ENCODE data around the gene POLR1E.
"Not testable (repeated sequence)": the region's sequence is repeated elsewhere in the genome, so short reads cannot be mapped to it uniquely, and the experiment has no call there.

POLR1E gene

GRCh38 chr9:37511016-37512010 is 25.6 kb downstream of the POLR1E start:
- H3F3A ChIP-seq (ENCODE audit: low read depth) = no peaks in the 10 kb centered on the region
- H4K20me1 ChIP-seq (ENCODE audit: insufficient read depth, low read length, poor library complexity, severe bottlenecking) = no peaks in the 10 kb centered on the region
- peaks cover under 1% of the 10 kb centered on the region; the same call in 1 of the 2 replicates for H3K36me3 ChIP-seq (ENCODE audit: insufficient read depth, low read length)
- no peaks in the 10 kb centered on the region for H3K27me3 ChIP-seq (ENCODE audit: insufficient read depth, low read length, poor library complexity, severe bottlenecking)
- H3K4me2 ChIP-seq (ENCODE audit: low read depth, low read length, poor library complexity, severe bottlenecking) = no peak overlapping the region
- H3K9me3 ChIP-seq (ENCODE audit: insufficient read depth, low read depth, low read length) = no peaks in the 10 kb centered on the region
- no peak overlapping the region for H3K9ac ChIP-seq (ENCODE audit: low read depth, low read length, poor library complexity, severe bottlenecking)
- no peaks in the 10 kb centered on the region for H3K79me2 ChIP-seq (ENCODE audit: insufficient read depth, low read length)
- no peaks in the 10 kb centered on the region for H3K9me2 ChIP-seq (replicated peaks; ENCODE audit: low read depth, low read length)
- H3K4me3 ChIP-seq (ENCODE audit: low read length, poor library complexity, severe bottlenecking) = no peak overlapping the region
- no peak overlapping the region for H2AFZ ChIP-seq (ENCODE audit: low read length)
- TF ChIP-seq EZH2phosphoT487 (IDR thresholded peaks at IDR 0.05; ENCODE audit: borderline replicate concordance) (no peak), CTCF (conservative IDR thresholded peaks at IDR 0.05; ENCODE audit: low read length) (no peak; the same call in 1 of the 2 replicates)
- H3K4me1 ChIP-seq (ENCODE audit: insufficient read depth, low read length, poor library complexity, severe bottlenecking) = no peaks in the 10 kb centered on the region

- H3K4me2 ChIP-seq (ENCODE audit: low read depth, low read length, poor library complexity, severe bottlenecking) = no peak overlapping the region
- no peak for TF ChIP-seq CTCF (conservative IDR thresholded peaks at IDR 0.05; ENCODE audit: low read length)
- no peak for TF ChIP-seq EZH2phosphoT487 (IDR thresholded peaks at IDR 0.05; ENCODE audit: borderline replicate concordance)
- no peaks in the 10 kb centered on the region; the same call in 1 of the 2 replicates for H3K36me3 ChIP-seq (ENCODE audit: insufficient read depth, low read length)
Measured at GRCh38 chr9:37512437-37512836, 26.7 kb downstream of the POLR1E start.

GRCh38 chr9:37514415-37514814 is 28.7 kb downstream of the POLR1E start:
- H4K20me1 ChIP-seq (ENCODE audit: insufficient read depth, low read length, poor library complexity, severe bottlenecking); H2AFZ ChIP-seq (ENCODE audit: low read length); H3K9me3 ChIP-seq (ENCODE audit: insufficient read depth, low read depth, low read length); H3K4me1 ChIP-seq (ENCODE audit: insufficient read depth, low read length, poor library complexity, severe bottlenecking); H3K27me3 ChIP-seq (ENCODE audit: insufficient read depth, low read length, poor library complexity, severe bottlenecking); H3K4me2 ChIP-seq (ENCODE audit: low read depth, low read length, poor library complexity, severe bottlenecking); H3F3A ChIP-seq (ENCODE audit: low read depth); H3K9me2 ChIP-seq (replicated peaks; ENCODE audit: low read depth, low read length); H3K79me2 ChIP-seq (ENCODE audit: insufficient read depth, low read length); H3K9ac ChIP-seq (ENCODE audit: low read depth, low read length, poor library complexity, severe bottlenecking); H3K4me3 ChIP-seq (ENCODE audit: low read length, poor library complexity, severe bottlenecking); H3K36me3 ChIP-seq (ENCODE audit: insufficient read depth, low read length): not testable (repeated sequence)

More at GRCh38 chr9:37512437-37512836, 26.7 kb downstream of the POLR1E start:
- H3K4me1 ChIP-seq (ENCODE audit: insufficient read depth, low read length, poor library complexity, severe bottlenecking) = no peaks in the 10 kb centered on the region
- H4K20me1 ChIP-seq (ENCODE audit: insufficient read depth, low read length, poor library complexity, severe bottlenecking) = no peaks in the 10 kb centered on the region
- no peaks in the 10 kb centered on the region for H3K9me3 ChIP-seq (ENCODE audit: insufficient read depth, low read depth, low read length)
- no peaks in the 10 kb centered on the region for H3K79me2 ChIP-seq (ENCODE audit: insufficient read depth, low read length)
- no peaks in the 10 kb centered on the region for H3K27me3 ChIP-seq (ENCODE audit: insufficient read depth, low read length, poor library complexity, severe bottlenecking)
- H3K9me2 ChIP-seq (replicated peaks; ENCODE audit: low read depth, low read length) = no peaks in the 10 kb centered on the region
- H3K4me3 ChIP-seq (ENCODE audit: low read length, poor library complexity, severe bottlenecking) = no peak overlapping the region
- no peak overlapping the region for H3K9ac ChIP-seq (ENCODE audit: low read depth, low read length, poor library complexity, severe bottlenecking)
- H2AFZ ChIP-seq (ENCODE audit: low read length) = no peak overlapping the region
- H3F3A ChIP-seq (ENCODE audit: low read depth) = no peaks in the 10 kb centered on the region
